Brain pericyte (primary cell): Measurements from ENCODE around the gene SLC25A27.
"Not testable (repeated sequence)": the region's sequence is repeated elsewhere in the genome, so short reads cannot be mapped to it uniquely, and the experiment has no call there.

Source experiments
- DNase-seq: peaks from one replicate; pipeline ENCODE4 v3.0.0-alpha.2; 2012; ENCODE audit warnings: low read depth, low spot score

Gene SLC25A27

GRCh38 chr6:46652603-46653438 lies at the start of gene SLC25A27, which contains the start of gene CYP39A1:
SLC25A27 (plus strand) TSS chr6:46652975; CDS start chr6:46653193, 218 bp downstream.
CYP39A1 (minus strand) TSS chr6:46652818; CDS start chr6:46652582, 236 bp downstream.
- DNase-seq = peak; percentile 20

GRCh38 chr6:46605091-46605797 lies 47.5 kb upstream of the SLC25A27 start:
- no peak for DNase-seq

GRCh38 chr6:46606338-46606737 lies 46.4 kb upstream of the SLC25A27 start:
- DNase-seq = no peak

- no peak for DNase-seq
These were observed 41.8 kb upstream of the SLC25A27 start for GRCh38 chr6:46610862-46611553.

GRCh38 chr6:46612645-46613044 lies 40.1 kb upstream of the SLC25A27 start:
- no peak for DNase-seq

- DNase-seq = no peak
These were observed 34.0 kb upstream of the SLC25A27 start for GRCh38 chr6:46618726-46619125.

- DNase-seq = no peak
These were observed 26.4 kb upstream of the SLC25A27 start for GRCh38 chr6:46626228-46626909.

GRCh38 chr6:46626976-46627375 lies 25.8 kb upstream of the SLC25A27 start:
- DNase-seq = no peak

- no peak for DNase-seq
These were observed 24.3 kb upstream of the SLC25A27 start for GRCh38 chr6:46628498-46628897.

- no peak for DNase-seq
These were observed 23.8 kb upstream of the SLC25A27 start for GRCh38 chr6:46628976-46629375.

- no peak for DNase-seq
These were observed 23.1 kb upstream of the SLC25A27 start for GRCh38 chr6:46629691-46630090.

- no peak for DNase-seq
These were observed 20.7 kb upstream of the SLC25A27 start for GRCh38 chr6:46632053-46632452.

- no peak for DNase-seq
These were observed 17.3 kb upstream of the SLC25A27 start for GRCh38 chr6:46635462-46635861.

- no peak for DNase-seq
These were observed 15.6 kb upstream of the SLC25A27 start for GRCh38 chr6:46637145-46637544.

- DNase-seq = no peak
These were observed 14.8 kb upstream of the SLC25A27 start for GRCh38 chr6:46637933-46638332.

GRCh38 chr6:46638650-46639049 lies 14.1 kb upstream of the SLC25A27 start:
- no peak for DNase-seq

- no peak for DNase-seq
These were observed 9.6 kb upstream of the SLC25A27 start for GRCh38 chr6:46642928-46643751.

- DNase-seq = no peak
These were observed 7.5 kb upstream of the SLC25A27 start for GRCh38 chr6:46645265-46645664.

GRCh38 chr6:46648108-46648507 lies 4.7 kb upstream of the SLC25A27 start:
- not testable (repeated sequence) for DNase-seq

GRCh38 chr6:46648869-46649492 lies 3.8 kb upstream of the SLC25A27 start:
- no peak for DNase-seq
